HG02571 (cell line): ENCODE results near the gene MTHFD1.
A peak's percentile ranks its signal among the peaks of the same experiment; 100 is the strongest.

Experiments
- ATAC-seq: cut with Tn5 transposase; IDR thresholded peaks from one replicate; pipeline ENCODE4 v1.9.1; 2021; ENCODE audit warnings: mild to moderate bottlenecking, moderate library complexity; ENCODE audit not compliant: unreplicated experiment

Gene MTHFD1

GRCh38 chr14:64488590-64489099 is 100.5 kb downstream of the MTHFD1 start:
- no peak for ATAC-seq

- no peak for ATAC-seq
These were observed 103.5 kb downstream of the MTHFD1 start for GRCh38 chr14:64491637-64492036.

GRCh38 chr14:64493455-64493854 is 105.3 kb downstream of the MTHFD1 start:
- ATAC-seq: no peak

- no peak for ATAC-seq
These were observed 107.1 kb downstream of the MTHFD1 start for GRCh38 chr14:64495252-64495651.

- no peak for ATAC-seq
These were observed 108.6 kb downstream of the MTHFD1 start for GRCh38 chr14:64496764-64497163.

GRCh38 chr14:64500088-64500487 is 111.9 kb downstream of the MTHFD1 start:
- ATAC-seq: no peak

- no peak for ATAC-seq
These were observed 113.4 kb downstream of the MTHFD1 start for GRCh38 chr14:64501411-64502171.

- ATAC-seq: no peak
These were observed 114.3 kb downstream of the MTHFD1 start for GRCh38 chr14:64502456-64502855.

GRCh38 chr14:64502887-64503433 is 114.8 kb downstream of the MTHFD1 start:
- ATAC-seq: no peak

- ATAC-seq: peak; percentile 59
These were observed 115.5 kb downstream of the MTHFD1 start, which contains the start of gene ZBTB25 for GRCh38 chr14:64503434-64504309. ZBTB25 (minus strand) TSS chr14:64503838; CDS start chr14:64490533, 13,305 bp downstream.

GRCh38 chr14:64504310-64504896 is 116.2 kb downstream of the MTHFD1 start, which contains the start of gene ZBTB1:
ZBTB1 (plus strand) TSS chr14:64504770; CDS start chr14:64521505, 16,735 bp downstream.
- ATAC-seq: peak; percentile 18

GRCh38 chr14:64504897-64505794 is 117.0 kb downstream of the MTHFD1 start:
- peak; percentile 23 for ATAC-seq

GRCh38 chr14:64506721-64507120 is 118.6 kb downstream of the MTHFD1 start:
- ATAC-seq: no peak

- no peak for ATAC-seq
These were observed 119.4 kb downstream of the MTHFD1 start for GRCh38 chr14:64507376-64508156.

- ATAC-seq: no peak
These were observed 120.1 kb downstream of the MTHFD1 start for GRCh38 chr14:64508215-64508776.

GRCh38 chr14:64509036-64509435 is 120.9 kb downstream of the MTHFD1 start:
- ATAC-seq: no peak
